Measurements from ENCODE around the gene CFI. TPM values are rescaled to one million over a fixed set of nuclear protein-coding genes. Genes with fewer than 3 reads are reported as not detected.

Gene CFI
- total and polyA plus RNA-seq, 8 donors = 13.0 to 84.9 (median 30.7) TPM

DNA sequence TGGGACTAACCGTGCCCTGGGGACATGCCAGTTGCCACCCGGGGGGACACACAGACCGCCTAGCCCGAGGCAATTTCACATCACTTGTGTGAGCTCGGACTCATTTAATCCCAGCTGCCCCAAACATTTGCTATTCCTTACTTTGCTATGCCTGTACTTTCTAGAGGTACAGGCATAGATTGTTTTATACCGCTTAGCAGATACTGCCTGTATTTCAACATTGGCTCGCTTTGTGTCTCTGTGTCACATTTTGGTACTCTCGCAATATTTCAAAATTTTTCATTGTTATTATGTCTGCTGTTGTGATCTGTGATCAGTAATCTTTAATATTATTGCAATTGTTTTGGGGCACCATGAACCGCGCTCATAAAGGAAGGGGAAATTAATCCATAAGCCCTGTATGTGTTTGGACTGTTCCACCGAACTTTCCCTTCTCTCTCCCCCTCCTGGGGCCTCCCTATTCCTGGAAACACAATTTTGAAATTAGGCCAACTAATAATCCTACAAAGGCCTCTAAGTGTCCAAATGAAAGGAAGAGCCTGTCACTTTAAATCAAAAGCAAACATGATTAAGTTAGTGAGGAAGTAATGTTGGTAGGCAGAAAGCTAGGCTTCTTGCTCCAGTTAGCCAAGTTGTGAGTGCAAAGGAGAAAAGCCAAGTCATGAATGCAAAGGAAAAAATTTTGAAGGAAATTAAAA lies 98.0 kb downstream of the CFI start:
- peaks cover 6 to 11% (median 7%) of the 10 kb centered on the region in 3 donors for H3K4me1 ChIP-seq
- intact Hi-C loops (cut with DNase I) = loop anchor here in 1 of 3 donors (10.0 kb wide), 1 partner anchor 101 kb away; the partner anchor contains the start of gene CFI
- H3K36me3 ChIP-seq = no peaks in the 10 kb centered on the region
- H3K4me3 ChIP-seq = peak overlapping the region; percentile 53 to 80 (median 68)
- DNase-seq (no peak), ATAC-seq (peak; percentile 22 to 44 (median 25)), FAIRE-seq (no peak)
- H3K9me3 ChIP-seq = no peaks in the 10 kb centered on the region
- TF ChIP-seq, protein P1, sequence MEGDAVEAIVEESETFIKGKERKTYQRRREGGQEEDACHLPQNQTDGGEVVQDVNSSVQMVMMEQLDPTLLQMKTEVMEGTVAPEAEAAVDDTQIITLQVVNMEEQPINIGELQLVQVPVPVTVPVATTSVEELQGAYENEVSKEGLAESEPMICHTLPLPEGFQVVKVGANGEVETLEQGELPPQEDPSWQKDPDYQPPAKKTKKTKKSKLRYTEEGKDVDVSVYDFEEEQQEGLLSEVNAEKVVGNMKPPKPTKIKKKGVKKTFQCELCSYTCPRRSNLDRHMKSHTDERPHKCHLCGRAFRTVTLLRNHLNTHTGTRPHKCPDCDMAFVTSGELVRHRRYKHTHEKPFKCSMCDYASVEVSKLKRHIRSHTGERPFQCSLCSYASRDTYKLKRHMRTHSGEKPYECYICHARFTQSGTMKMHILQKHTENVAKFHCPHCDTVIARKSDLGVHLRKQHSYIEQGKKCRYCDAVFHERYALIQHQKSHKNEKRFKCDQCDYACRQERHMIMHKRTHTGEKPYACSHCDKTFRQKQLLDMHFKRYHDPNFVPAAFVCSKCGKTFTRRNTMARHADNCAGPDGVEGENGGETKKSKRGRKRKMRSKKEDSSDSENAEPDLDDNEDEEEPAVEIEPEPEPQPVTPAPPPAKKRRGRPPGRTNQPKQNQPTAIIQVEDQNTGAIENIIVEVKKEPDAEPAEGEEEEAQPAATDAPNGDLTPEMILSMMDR (IDR thresholded peaks at IDR 0.05) = no peak
- H3K27ac ChIP-seq = peak overlapping the region; percentile 59 to 95 (median 90)
- no peaks in the 10 kb centered on the region for H3K27me3 ChIP-seq
- 2 to 3% methylated on average over 11 of the region's 11 CpGs for WGBS, 2 donors

DNA sequence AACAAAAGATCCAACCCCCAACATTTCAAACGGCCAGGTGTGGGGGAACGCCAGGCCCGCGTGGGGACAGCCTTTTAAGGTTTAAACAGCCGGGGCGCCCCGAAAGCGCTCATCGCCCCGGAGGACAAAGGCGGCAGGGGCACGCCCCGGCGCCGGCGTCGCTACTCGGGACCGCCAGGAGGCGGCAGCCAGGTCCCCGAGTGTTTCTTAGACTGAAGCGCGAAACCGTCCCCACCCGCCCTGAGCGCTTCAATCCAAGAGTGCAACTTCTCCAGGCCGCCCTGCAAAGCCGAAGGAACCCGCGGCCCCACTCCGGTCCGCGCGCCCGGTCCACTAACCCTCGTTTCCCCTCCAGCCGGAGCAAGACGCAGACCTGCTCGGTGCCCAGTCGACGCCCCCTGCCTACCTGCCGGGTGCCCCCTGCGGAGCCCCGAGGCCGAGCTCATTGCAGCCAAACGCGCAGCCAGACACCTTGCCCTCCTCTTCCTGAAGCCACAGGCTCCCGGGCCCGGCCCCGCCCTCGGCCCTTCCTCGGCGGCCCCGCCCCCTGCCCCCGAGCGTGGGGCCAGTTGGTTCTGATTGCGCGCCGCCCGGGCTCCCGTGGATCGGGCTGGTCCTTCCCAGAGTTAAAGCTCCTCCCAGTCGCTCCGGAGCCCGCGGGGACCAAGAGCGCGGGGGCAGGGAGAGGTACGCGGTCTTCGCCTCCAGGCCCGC lies 98.7 kb downstream of the CFI start, which contains the start of gene CASP6:
TSS of gene CASP6 (minus strand) at position 496 of the 714 bp plus-strand sequence. CDS start at position 446, 50 bp downstream.
- FAIRE-seq (no peak), DNase-seq (peak; percentile 87 to 93 (median 91)), ATAC-seq (peak; percentile 91 to 95 (median 92))
- Histone ChIP-seq H3K36me3 (no peaks in the 10 kb centered on the region), H3K4me1 (peaks cover 6 to 11% (median 7%) of the 10 kb centered on the region in 3 donors), H3K4me3 (peak within 1 kb of the TSS; percentile 53 to 80 (median 68)), H3K27me3 (no peaks in the 10 kb centered on the region), H3K9me3 (no peaks in the 10 kb centered on the region), H3K27ac (peak within 1 kb of the TSS; percentile 59 to 95 (median 90))
- intact Hi-C loops (cut with DNase I) = loop anchor here in 1 of 3 donors (10.0 kb wide), 1 partner anchor 102 kb away; the partner anchor contains the start of gene CFI
- TF ChIP-seq, protein P1 (IDR thresholded peaks at IDR 0.05) = peak; percentile 52 to 68 (median 56)
- WGBS, 2 donors = 1% methylated on average over 62 to 72 of the region's 72 CpGs

DNA sequence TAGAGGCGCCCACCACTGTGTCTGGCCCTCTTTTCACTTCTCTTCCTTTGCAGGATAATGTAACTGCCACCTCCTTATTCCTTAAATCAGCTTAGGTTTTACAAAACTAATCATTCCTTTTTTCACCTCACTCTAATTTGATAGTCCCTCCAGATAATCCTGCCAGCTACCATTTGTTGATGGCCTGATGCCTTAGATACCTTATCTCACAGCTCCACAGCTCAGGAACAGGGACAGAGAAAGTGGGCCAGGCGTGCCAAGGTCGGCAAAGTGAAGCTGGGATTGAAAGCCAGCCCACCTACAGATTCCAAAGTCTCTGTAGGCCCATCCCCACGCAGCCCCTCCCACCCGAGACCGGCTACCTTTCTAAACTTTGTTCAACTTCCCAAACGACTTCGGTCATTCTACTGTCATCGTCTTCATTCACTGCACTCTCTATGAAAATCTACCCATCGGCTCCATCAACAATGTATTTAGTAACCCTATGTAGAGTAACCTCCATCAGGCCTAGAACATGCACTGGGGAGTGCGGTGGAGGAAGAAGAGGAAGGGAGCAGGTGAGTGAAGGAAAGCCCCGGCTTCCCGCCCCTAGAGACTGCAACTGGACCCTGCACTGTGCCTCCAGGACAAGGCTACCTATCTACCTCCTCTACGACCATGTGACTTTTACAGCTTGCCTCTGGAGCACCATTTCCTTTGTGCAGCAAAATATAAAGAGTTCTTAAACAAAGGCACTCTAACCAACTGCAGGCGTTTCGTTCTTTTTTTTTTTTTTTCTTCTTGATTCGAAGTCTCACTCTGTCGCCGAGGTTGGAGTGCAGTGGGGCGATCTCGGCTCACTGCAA lies 100.0 kb downstream of the CFI start:
- intact Hi-C loops (cut with DNase I) = loop anchor here in 1 of 3 donors (10.0 kb wide), 1 partner anchor 103 kb away; the partner anchor contains the start of gene CFI
- peaks cover 6 to 11% (median 7%) of the 10 kb centered on the region in 3 donors for H3K4me1 ChIP-seq
- WGBS, 2 donors = 18 to 20% methylated on average over 21 of the region's 21 CpGs
- H3K27ac ChIP-seq = peak overlapping the region; percentile 59 to 95 (median 90)
- no peaks in the 10 kb centered on the region for H3K27me3 ChIP-seq
- FAIRE-seq (no peak), ATAC-seq (peak in 2 of 4 donors; percentile 8 to 9), DNase-seq (no peak)
- TF ChIP-seq, protein P1 (IDR thresholded peaks at IDR 0.05) = no peak
- no peaks in the 10 kb centered on the region for H3K9me3 ChIP-seq
- peaks cover 0 to 3% (median 0%) of the 10 kb centered on the region in 3 donors for H3K36me3 ChIP-seq
- H3K4me3 ChIP-seq = peak overlapping the region; percentile 53 to 80 (median 68)

- H3K27ac ChIP-seq = no peak overlapping the region
- peaks cover 0 to 12% (median 0%) of the 10 kb centered on the region in 3 donors for H3K36me3 ChIP-seq
- peaks cover 6 to 11% (median 7%) of the 10 kb centered on the region in 3 donors for H3K4me1 ChIP-seq
- DNase-seq = no peak
- H3K27me3 ChIP-seq = no peaks in the 10 kb centered on the region
- H3K4me3 ChIP-seq = no peak overlapping the region
- no peak for ATAC-seq
- 54 to 60% methylated on average over 8 of the region's 8 CpGs for WGBS, 2 donors
- TF ChIP-seq, protein P1 (IDR thresholded peaks at IDR 0.05) = no peak
- intact Hi-C loops (cut with DNase I) = loop anchor here in 2 of 3 donors (10.0 kb wide), 1 partner anchor 105 kb away; the partner anchor contains the start of gene CFI (in 2 of the 2)
- no peaks in the 10 kb centered on the region for H3K9me3 ChIP-seq
- no peak for FAIRE-seq
Observed at GRCh38 chr4:109699553-109700225, 102.1 kb downstream of the CFI start.

All from pancreas (tissue), 10 donors.